NCI-H2107 (cell line): ENCODE data around the gene PAPSS1.
"Not testable (repeated sequence)": the region's sequence is repeated elsewhere in the genome, so short reads cannot be mapped to it uniquely, and the experiment has no call there.

Experiments used
- DNase-seq: peaks from one replicate; lab custom pipeline; 2025; lab: John Stamatoyannopoulos, UW

Gene PAPSS1

DNA sequence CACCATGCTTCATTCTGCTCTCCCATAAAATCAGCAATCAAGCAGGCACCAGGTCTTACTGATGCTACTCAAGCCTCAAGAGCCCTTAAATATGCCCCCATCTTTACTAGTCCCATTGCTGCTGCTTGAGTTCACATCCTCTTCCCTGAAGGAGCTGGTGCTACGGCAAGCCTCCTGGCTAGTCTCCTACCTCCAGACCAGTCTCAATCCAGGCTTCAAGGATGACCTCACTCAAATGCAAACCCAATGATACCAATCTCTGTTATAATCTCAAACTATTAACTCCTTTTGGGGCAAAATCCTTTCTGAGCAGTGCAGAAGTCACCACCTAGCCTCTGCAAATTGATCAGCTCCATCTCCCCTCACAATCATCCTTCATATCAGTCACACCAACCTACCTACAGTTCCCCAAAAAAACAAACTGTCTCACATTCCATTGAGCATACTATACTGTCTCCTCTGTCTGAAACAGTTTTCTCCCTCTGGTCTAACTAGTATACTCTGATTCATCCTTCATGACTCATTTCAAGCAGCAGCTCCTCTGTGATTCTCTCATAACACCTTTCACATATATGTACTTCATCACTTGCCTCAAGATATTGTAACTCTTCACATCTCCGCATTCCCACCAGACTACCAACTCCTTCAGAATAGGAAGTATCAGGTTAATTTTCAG is 30.0 kb downstream of the PAPSS1 start:
- DNase-seq, result no peak

DNA sequence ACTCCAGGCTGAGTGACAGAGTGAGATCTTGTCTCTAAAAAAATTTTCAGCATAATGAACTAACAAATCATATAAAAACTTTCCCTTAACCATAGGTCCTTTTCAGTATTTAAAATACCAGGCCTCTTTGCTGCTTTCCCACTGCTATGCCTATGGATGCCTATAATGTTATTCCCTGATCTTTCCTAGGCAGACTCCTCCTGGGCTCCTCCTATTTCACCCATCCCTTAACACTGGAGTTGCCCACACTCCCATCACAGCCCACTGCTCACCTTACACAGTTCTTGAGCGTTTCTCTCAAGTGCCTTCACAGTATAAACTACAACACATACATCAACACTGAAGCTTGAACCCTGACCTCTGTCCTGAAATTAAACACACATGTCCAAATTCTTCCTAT is 31.6 kb downstream of the PAPSS1 start:
- no peak for DNase-seq

DNA sequence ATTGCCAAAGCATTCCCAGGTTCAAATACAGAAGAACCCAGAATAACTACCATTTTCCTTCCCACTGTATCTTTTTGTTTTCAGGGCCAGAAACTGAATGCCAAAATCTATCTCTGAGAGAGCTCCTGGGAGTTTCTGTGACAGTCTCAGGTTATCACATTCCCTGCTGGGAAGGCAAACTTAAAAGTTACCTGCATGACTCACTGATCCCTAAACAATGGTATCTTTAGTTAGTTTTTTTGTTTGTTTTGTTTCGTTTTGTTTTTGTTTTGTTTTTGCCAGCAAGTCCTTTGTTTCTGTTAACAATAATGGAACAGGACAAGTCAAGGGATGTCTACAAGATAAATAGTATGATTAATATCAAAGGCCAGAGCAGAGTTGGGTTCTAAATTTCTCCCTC is 34.3 kb downstream of the PAPSS1 start:
- no peak for DNase-seq

DNA sequence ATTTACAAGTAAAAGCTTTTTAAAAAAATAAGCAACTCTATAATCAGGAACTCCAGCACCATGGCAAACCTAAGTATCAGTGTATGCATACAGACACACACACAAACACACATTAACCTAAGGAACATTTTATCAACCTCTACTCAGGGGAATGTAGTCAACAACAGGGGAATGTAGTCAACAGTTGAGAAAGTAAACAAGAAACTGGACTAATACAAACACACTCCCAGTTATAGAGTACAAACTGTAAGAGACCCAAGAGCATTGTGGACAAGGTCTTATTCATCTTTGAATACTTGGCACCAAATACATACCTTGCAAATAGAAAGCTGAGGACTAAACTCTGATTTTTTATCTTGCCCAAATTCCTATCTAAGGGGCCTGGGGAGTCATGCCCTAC is 36.2 kb downstream of the PAPSS1 start:
- DNase-seq, result no peak

DNA sequence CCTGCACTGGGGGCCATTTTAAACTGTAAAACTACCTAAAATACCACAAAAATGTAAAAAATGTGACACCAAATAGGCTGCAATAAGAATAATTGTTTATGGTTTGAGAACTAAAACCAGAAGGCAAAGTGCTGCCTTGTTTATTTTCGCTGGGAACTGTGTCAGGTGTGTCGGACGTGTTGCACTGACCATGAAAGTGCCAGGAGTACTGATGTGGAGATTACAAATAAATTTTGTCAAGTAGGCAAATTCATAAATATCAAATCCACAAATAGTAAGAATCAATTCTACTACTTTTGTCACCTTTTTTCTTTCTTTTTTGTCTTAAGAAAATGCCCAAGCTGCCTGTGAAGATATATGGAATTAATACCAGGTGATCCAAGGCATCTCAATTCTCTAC is 37.7 kb downstream of the PAPSS1 start:
- DNase-seq, result no peak

DNA sequence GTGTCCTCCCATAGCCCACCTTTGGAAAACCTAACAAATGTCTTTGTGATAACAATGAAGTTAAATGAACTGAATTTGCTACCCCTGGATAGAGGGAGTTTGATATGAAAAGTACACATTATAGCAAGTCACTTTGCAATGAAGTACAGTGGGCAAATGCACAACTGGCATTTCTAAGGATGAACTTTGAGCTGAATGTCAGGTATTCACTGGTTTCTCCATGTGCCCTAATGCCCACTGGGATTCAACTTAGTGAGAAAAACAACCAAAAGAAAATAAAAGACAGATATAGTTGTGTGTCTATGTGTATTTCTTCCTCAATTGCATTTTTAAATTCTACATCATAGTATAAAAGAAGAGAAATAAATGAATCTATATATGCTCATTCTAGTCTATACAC is 51.0 kb downstream of the PAPSS1 start:
- no peak for DNase-seq

DNA sequence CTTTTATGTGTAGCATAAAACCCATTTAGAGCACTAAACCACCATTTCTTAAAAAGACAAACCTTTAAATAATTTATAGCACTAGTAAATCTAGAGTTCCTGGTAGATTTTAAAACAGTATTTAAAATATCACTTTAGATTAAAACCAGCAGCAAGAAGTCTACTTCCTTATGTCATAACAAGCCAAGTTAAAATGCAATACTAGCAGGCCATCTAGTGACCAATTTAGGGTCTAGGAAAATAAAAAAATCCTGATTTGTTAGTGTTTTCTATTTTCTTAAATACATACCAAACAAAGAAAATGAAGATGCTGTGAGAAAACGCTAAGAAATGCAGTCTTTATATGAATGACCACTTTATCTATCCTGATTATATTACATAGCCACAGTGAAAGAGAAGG is 53.9 kb downstream of the PAPSS1 start:
- DNase-seq, result no peak

DNA sequence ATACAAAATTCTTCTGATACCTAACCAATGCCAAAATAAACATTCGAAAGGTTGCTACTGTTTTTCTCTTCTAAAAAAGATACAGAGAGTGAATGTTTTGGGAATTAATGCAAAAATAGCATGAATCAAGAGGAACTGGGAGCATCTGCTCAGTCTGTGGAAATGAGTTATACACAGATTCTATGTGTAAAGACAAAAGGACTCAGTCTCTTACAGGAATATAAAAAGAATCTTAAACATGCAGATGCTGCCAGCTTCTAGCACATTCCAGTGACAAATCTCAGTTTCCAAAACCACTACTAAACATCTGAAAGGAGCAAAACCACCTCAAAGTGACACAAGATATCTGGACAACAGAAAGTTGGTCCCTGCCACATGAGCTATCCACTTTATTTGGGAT is 55.0 kb downstream of the PAPSS1 start:
- DNase-seq, result no peak

DNA sequence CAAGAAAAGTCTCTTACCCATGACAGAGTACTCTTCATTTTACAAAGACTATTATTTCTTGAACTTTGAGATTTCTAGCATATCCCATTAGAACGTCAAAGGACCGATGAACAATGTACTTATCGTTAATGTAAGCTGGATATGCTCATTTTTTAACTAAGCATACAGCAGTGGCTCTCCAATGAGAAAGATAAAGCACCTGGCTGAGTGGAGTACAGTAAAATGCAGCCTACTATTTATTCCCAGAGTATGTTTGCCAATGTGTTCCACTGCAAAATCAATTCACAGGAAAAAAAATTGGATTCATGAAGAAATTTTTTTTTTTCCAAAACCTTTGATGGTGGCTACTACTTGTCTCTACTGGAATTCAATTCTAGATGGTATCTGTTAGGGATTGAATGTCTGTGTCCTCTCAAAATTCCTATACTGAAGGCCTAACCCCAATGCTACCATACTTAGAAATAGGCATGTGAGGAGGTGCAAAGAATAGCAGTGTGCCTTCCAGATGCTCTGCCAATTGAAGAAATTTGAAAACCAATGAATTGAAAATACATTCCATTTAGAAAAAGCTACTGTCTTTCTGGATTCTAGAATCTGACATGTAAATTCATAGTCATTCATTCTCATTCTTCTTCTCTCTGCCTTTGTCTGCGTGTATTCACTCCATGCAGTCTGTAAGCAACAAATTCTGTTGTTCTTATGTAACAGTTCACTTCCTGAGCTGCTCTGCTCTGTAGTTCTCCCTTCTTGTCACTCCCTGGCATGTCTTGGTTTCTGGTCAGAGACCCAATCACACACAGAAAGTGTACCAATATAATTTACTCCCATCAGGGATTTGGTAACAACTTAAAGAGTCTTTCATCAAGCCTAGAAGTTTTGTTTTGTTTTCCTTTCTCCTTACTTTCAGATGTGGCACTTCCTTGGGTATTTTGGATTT is 61.4 kb downstream of the PAPSS1 start:
- DNase-seq, result no peak

DNA sequence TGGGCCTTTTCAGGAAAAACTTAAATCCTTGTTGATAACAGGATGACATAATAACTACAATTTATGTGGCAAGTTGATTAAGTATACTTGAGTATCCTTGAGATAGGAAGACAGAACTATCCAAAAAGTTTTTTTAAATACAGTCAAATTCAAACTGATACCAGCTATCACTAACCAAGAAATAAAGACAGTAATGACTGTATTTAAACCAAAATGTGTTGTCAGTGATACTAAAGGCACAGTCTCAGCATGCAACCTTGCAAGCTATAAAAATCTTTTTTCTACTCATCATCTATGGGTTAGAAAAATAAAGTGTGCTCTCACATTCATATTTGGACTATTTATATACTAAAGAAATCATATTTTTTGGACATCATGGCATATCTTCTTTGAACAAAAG is 64.7 kb downstream of the PAPSS1 start:
- DNase-seq, result no peak

DNA sequence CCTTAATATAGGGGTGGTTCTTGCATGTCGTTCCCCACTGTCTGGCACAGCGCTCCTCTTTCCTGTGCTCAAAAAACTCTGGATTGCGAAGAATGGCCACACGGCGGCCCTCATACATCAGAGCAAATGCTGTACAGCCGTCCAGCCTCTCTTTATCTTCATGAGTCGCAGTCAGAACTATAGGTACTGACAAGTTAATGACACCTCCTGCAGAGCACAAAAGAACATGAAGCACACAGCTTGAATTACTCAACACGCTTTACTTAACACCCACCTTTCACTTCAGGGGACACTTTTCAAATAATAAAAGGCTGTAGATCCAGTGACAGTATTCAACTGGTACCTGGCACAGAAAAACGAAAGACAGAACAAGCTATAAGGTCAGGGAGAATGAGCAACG is 65.3 kb downstream of the PAPSS1 start:
- no peak for DNase-seq

DNA sequence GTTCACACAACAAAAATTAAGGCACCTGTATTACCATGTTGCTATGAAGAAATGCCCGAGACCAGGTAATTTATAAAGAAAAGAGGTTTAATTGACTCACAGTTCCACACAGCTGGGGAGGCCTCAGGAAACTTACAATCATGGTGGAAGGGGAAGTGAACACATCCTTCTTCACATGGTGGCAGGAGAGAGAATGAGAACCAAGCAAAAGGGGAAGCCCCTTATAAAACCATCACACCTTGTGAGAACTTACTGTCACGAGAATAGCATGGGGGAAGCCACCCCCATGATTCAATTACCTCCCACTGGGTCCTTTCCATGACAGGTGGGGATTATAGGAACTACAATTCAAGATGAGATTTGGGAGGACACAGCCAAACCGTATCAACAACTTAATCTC is 68.6 kb downstream of the PAPSS1 start:
- not testable (repeated sequence) for DNase-seq

DNA sequence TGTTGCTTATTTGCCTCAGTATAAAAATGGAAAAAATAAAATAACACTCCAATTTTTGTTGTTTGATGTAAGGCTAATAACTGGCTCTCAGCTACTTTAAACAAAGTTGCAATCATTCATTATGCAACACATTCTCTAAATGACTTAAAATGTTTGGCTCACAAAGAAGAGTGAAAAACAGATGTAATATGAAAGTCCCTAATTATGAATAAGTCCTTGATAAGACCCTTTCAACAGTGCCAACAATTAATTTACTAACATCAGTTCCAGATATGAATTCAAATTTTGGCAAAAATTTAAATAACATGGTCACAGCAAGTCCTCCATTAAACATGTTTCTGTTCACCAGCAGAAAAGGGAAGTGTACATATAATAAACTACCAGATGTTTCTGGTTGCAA is 69.8 kb downstream of the PAPSS1 start:
- no peak for DNase-seq

DNA sequence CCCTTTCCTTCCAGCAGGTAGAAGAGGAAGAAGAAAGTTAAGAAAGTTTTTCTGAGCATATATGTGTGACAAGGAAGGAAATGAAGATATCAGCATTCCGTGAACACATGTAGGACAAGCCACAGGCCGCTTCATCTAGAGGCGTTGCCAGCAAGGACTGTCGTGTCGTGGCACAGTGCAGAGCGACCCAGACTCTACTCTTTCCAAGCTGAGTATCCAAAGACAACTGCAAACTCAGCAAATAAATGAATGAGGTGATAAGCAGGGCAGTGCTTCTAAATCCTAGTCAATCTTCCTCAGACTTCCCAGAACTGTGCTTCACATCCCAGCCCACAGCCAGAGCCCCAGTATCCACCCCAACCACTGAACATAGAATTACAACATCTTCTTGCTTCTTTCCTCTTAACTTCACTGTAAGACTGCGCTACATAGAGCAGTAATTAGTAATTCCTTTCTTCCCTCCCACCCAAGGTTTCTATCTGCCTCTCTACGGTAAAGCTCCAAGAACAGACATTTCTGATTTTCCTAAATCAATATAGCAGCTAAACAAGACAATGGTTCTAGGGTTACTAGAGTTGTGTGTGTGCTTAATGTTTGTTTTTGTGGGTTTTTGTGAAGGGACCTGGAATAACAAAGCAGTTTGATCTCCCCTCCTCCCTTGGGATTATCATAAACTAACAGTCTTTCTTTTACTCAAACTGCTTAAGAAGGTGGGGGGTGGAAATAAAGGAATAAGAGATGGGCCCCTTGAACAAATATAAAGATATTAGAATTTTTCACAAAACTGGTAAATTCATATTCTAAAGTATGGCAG is 71.6 kb downstream of the PAPSS1 start:
- DNase-seq, result no peak

DNA sequence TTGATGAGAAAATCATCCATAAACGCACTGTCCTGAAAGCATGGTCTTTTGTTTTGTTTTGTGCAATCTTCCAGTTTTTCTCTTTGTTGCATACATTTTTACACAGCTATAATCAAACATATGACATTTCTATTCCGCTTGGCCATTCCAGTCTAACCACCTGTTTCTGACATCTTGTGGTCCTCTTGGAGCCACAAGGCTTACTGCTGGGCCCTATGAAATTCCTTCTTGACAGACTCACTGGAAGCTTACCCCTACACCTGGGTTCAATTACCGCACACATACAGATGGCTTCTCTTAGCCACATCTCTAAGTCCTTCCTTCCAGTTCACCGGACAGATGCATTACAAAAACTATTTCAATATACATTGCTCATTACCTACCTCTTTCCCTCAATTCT is 72.4 kb downstream of the PAPSS1 start:
- no peak for DNase-seq

DNA sequence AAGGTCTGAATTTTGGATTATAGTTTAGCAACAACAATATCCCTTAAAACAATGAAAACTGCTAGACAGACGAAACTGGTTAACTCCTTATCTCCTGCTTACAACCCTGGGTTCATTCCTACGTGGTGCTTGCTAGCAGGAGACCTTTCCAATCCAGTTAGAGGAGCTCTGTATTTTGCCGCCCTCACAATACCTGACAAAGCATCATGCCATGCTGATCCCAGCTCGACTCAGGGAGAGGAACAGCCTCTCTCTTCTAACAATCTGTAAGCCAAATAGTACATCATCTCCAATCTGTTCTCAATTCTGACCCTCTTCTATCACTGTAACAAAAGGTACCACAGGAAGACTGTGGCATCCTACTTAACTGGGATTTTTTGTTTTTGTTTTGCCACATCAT is 74.4 kb downstream of the PAPSS1 start:
- DNase-seq, result no peak

DNA sequence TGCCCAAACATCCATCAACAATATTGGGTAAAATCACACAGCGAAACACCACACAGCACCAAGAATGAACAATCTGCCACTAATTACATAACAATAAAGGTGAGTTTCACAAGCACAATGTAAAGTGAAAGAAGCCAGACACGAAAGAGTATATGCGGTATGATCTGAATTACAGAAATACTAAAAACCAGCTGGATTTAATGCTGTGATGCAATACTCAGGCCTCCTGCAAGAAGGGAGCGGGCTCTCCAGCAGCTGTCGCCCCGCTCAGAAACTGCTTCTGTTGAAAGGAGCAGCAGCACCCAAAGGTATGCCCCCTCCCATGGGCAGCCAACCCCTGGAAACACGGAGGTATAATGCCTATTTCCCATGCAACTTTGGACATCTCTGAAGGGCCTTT is 77.0 kb downstream of the PAPSS1 start:
- no peak for DNase-seq

DNA sequence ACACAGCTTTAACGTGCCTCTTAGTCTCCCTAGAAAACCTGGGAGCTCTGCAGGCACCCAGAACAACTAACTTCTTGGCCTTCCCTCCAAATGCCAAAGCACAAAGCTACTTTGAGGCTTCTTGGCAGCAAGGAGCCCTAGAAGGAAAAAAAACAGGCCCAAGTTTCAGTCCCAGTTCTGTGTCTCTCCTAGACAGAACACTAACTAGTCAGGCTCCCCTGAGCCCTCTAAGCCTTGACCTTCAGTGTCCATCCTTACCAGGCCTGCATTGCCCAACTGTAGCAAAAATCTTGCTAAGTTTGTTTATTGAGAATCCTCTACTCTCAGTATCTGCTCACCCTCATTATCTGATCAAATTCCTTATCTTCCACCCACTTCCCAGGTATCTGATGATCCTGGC is 79.2 kb downstream of the PAPSS1 start:
- DNase-seq, result no peak

DNA sequence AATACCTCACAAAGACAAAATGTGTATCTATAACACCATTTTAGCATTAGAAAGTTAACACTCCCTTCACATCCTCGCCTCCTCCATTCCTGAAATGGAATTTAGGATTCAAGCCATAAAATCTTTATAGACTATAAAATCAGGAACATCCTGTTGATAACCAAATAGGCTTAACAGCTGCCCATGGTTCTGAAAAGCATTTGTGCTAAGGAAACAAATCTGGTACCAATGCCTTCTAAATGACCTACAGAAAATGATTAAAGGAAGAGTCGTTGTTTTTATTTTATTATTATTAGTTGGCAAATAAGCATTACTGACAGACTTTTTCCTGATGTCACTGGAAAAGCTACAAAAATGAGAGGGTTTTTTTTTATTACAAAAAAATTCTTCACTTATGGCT is 79.8 kb downstream of the PAPSS1 start:
- DNase-seq, result no peak

DNA sequence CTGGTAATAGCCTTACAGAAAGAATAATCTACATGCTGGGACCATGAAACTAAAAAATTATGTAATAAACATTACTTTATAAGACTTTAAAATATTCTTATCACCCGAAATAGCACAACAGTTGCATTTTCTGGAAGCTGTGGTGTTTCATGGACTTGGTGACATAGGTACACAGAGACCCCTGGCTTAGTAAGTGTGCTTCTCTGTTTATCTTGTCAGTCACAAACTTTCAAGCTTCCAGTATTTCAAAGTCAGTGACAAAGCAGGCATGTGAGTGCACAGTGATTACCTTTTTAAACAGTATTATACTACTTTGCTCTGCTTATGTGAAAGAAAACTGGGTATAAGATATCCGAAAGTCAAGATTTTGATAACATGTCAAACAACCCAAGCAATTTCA is 84.3 kb downstream of the PAPSS1 start:
- no peak for DNase-seq

DNA sequence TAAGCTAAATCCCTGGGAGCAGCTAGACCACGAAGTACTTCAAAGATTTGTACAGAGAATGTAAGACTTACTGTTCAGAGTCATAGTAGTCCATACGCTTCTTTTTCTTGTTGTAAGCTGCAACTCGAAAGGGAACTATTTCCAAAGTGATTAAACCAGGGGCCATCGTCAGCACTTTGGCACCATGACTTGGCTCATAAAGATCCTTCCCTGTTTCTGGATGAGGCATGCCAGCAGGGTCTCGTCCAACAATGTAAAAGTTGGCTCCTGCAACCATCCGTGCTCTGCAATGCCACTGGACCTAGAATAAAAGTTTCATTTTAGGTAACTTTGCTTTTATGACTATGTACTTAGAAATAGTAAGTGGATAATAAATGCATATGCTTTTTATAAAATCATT is 88.5 kb downstream of the PAPSS1 start:
- no peak for DNase-seq

DNA sequence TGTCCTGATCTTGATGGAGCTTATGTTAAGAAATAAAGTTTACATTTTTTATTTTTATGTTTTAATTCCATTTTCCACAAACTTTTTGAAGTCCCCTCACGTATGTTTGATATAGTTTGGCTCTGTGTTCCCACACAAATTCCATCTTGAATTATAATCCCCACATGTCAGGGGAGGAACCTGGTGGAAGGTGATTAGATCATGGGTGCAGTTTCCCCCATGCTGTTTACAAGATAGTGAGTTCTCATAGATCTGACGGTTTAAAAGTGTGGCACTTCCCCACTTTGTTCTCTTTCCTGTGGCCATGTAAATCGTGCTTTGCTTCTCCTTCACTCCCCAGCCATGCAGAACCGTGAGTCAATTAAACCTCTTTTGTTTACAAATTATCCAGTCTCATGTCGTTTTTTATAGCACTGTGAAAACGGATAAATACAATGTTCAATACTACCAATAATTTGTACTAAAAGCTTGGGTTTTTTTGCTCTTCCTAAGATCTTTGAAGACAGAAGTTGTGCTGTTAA is 89.8 kb downstream of the PAPSS1 start:
- no peak for DNase-seq

DNA sequence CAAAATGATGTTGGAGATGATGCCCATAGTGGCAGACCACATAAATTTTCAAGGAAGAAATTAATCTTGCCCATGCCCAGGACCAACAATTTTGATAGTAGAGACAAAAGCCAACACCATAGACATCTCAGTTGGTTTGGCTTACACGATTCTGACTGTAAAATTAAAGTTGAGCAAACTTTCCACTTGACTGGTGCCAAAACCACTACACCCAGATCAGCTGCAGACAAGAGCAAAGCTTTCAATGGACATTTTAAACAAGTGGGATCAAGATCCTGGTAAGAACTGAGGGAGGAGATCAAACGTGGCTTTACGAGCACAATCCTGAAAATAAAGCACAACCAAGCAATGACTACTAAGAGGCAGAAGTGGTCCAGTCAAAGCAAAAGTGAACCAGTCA is 90.7 kb downstream of the PAPSS1 start:
- DNase-seq, result no peak
